Measurements from ENCODE around the gene ITGA7. TPM values are rescaled to one million over a fixed set of nuclear protein-coding genes. Genes with fewer than 3 reads are reported as not detected.
A peak's percentile ranks its signal among the peaks of the same experiment; 100 is the strongest.

ITGA7 gene
- total RNA-seq, 1 experiment from 2014 or later = 217 TPM

DNA sequence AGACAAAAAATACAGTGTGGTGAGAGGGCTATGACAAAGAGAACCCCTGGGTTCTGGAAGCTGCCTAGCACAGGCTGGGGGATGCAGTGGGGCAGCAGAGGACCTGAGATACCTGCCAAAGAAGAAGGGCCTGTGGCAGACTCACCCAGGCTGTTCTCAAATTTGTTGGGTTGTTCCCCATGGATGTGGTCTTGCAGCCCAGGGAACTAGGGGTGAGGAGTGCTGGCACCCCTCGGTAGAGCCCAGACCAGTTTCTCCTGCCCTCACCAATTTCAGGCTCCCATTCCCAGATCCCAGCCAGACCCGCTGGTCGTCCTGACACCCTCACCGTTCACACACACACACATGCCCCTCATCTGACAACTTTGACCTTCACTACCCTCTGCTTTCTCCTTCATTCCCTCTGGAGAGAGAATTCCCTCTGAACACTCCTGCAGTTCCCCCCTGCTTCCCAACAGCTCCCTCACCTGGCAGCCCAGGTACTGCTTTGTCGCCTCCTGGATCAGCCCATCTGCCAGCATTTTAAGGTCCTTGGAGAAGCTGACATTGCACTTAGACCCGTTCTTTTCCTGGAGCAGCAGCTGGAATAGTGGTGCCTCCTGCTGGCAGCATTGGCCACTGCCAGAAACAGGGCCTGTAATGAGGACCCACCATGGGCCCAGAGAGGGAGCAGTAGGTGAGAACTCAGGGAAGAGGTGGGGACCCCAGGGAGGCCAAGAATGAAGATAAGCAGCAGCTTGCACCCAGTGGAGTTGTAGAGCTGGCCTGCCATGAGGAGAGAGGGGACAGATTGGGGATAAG is 29.3 kb upstream of the ITGA7 start:
- DNase-seq (ENCODE audit: low read depth) = peak; percentile 77

GRCh38 chr12:55736076-55736475 is 28.4 kb upstream of the ITGA7 start:
- DNase-seq (ENCODE audit: low read depth) = no peak

DNA sequence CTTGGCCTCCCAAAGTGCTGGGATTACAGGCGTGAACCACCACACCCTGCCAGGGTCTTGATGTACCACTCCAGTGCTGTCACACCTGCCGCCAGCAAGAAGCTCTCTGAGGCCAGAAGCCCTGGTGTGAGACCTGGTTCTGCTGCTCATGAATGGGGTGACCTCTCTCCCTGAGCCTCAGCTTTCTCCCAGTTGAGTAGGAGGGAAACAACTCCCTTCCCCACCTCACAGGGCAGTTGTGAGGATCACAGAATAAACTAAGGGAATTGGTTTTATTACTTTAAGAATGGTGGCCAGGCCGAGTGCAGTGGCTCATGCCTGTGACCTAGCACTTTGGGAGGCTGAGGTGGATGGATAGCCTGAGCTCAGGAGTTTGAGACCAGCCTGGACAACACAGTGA is 26.9 kb upstream of the ITGA7 start:
- DNase-seq (ENCODE audit: low read depth) = no peak

GRCh38 chr12:55733858-55734257 is 26.2 kb upstream of the ITGA7 start:
- DNase-seq (ENCODE audit: low read depth) = no peak

GRCh38 chr12:55733021-55733555 is 25.4 kb upstream of the ITGA7 start:
- DNase-seq (ENCODE audit: low read depth) = no peak

DNA sequence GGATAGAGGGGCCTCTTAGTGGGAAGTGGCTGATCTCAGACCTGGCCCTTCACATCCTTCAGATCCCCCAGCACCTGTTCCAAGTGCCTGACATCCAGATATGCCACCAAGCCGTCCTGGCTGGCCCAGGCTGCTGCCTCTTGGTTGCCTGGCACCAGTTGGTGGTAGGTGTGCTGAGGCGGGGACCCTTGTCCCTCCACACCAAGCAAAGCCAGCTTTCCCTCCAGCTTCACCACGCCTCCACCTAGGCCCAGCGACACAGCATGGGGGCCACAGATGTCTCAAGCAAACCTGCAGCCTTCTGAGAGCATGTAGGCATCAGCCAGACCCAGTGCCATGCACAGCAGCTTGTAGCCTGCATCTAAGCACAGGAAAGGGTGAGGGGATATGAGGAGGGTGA is 24.6 kb upstream of the ITGA7 start:
- DNase-seq (ENCODE audit: low read depth) = no peak

- peak; percentile 69 for DNase-seq (ENCODE audit: low read depth)
Measured at GRCh38 chr12:55729819-55730818, 22.4 kb upstream of the ITGA7 start.

GRCh38 chr12:55728939-55729818 is 21.5 kb upstream of the ITGA7 start, which contains the start of gene CD63:
CD63 (minus strand) TSS chr12:55729009; CDS start chr12:55728341, 668 bp downstream.
- peak; percentile 97 for DNase-seq (ENCODE audit: low read depth)

GRCh38 chr12:55728186-55728938 is 20.7 kb upstream of the ITGA7 start:
- peak; percentile 80 for DNase-seq (ENCODE audit: low read depth)

DNA sequence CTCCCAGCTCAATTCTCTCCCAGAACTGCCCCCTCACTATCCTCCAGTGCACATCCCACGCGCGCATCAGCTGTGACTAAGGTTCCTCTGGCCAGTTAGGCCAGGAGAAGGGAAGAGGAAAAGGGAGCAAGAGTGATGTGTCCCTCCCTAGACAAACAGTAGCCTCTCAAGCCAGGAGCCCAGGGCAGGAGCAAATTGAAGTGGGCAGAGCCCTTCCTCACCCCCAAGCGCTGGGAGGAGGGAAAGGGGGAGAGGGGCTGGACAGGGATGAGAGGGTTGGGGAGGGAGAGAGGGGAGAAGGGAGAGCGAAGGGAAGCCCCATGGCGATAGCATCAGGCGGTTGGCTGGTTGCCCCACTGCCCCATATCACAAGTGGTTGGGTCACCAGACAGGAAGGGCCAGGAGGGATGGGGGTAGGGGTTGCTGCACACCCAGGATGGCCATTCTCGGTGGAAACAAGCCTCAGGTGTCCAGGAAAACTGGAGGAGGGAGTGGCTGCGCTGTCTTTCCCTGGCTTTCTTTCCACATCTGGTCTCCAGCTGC is 20.0 kb upstream of the ITGA7 start:
- peak; percentile 64 for DNase-seq (ENCODE audit: low read depth)

DNA sequence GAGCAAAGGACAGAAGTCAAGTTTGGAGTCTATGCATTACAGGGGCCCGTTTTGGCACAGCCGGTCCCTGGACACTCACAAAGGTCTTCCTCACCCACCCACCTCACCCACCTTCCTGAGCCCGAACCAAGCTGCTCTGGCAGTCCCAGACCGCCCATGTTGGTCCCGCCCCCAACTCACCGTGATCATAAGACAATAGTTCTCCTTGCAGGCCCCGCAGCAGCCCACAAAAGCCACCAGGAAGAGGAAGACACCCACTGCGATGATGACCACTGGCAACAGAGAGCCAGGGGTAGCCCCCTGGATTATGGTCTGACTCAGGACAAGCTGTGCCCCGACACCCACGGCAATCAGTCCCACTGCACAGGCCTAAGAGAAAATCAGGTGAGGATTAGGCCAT is 19.3 kb upstream of the ITGA7 start:
- no peak for DNase-seq (ENCODE audit: low read depth)

GRCh38 chr12:55725556-55725955 is 17.9 kb upstream of the ITGA7 start:
- no peak for DNase-seq (ENCODE audit: low read depth)

DNA sequence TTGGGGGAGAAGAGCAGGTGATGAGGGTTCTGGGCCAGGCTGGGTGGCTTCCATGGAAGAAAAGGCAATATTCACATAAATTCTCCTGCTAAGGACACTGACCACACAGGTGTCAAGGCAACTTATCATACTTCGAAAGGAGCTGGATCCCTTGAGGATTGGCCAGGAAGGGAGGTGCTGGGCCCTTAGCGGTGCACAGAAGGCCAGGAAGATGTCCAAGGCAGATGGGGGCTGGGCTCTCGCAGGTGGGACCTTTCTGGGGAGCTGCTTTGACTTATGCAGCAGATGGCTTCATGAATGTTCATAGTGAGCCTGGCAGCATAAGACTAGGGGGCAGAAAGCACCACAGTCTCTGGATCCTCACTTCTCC is 17.2 kb upstream of the ITGA7 start:
- peak; percentile 58 for DNase-seq (ENCODE audit: low read depth)

GRCh38 chr12:55724226-55724939 is 16.7 kb upstream of the ITGA7 start:
- DNase-seq (ENCODE audit: low read depth) = peak; percentile 87

DNA sequence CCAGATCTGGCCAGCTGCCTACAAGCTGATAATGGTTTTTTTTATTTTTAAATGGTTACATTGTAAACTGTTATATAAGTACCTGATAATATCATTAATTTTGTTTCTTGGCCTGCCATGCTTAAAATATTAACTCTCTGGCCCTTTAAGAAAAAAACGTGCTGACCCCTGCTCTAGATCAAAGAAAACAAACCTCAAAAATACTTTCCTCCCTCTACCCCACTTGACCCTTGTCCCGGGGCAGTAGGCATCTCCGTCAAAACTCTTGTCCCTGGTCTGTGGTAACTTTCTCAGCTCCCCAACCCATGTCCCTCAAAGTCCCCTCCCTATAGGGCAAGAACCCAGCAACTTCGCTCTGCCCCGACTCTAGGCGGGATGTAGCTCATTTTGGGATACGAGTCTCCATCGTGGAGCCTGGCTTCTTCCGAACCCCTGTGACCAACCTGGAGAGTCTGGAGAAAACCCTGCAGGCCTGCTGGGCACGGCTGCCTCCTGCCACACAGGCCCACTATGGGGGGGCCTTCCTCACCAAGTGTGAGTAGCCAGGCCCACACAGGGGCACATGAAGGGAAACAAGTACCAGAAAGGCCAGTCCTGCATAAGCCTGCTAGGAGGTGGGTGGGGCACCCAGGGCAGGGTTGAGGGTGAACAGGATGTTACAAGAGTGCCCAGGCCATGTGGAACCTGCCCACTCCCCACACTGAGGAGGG is 16.0 kb upstream of the ITGA7 start:
- DNase-seq (ENCODE audit: low read depth) = peak; percentile 55

- DNase-seq (ENCODE audit: low read depth) = peak; percentile 42
Measured at GRCh38 chr12:55722948-55723347, 15.2 kb upstream of the ITGA7 start.

GRCh38 chr12:55721601-55722213 is 14.0 kb upstream of the ITGA7 start:
- no peak for DNase-seq (ENCODE audit: low read depth)

DNA sequence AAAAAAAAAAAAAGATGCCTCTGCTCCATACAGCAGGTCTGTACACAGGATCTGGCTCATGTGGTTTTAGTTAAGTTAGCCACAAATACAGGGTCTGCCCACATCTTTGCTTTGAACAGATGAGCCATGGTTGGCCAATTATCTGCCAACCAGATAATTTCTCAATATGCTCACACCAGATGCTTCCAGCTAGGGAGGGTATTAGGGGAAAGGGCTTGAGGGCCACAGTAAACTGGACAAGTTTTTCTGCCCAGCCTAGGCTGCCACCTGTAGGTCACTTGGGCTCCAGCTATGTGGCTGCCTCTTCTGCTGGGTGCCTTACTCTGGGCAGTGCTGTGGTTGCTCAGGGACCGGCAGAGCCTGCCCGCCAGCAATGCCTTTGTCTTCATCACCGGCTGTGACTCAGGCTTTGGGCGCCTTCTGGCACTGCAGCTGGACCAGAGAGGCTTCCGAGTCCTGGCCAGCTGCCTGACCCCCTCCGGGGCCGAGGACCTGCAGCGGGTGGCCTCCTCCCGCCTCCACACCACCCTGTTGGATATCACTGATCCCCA is 13.3 kb upstream of the ITGA7 start:
- peak; percentile 99 for DNase-seq (ENCODE audit: low read depth)

Data from LHCN-M2 (cell line).